C4-2B (cell line): ENCODE measurements around the gene ARSB.

Experiments
- CTCF ChIP-seq: fragments of 450-650 bp; conservative IDR thresholded peaks from 2 replicates; pipeline ENCODE4 v1.5.1; 2017; ENCODE audit warnings: mild to moderate bottlenecking
- ZFX ChIP-seq: fragments of 450-650 bp; IDR thresholded peaks from 2 replicates; pipeline ENCODE4 v1.6.1; 2017

GRCh38 chr5:78731884-78732283 lies 253.2 kb downstream of the ARSB start:
- TF ChIP-seq CTCF (no peak), ZFX (no peak)
